Measurements from ENCODE around the gene MIAT. TPM values are rescaled to one million over a fixed set of nuclear protein-coding genes. Genes with fewer than 3 reads are reported as not detected.

MIAT gene
- total and polyA plus RNA-seq, 2 of the 8 experiments (the other 6 are each of a cell fraction or from before 2014, with no cell fraction given): 27.6 to 36.0 TPM

DNA sequence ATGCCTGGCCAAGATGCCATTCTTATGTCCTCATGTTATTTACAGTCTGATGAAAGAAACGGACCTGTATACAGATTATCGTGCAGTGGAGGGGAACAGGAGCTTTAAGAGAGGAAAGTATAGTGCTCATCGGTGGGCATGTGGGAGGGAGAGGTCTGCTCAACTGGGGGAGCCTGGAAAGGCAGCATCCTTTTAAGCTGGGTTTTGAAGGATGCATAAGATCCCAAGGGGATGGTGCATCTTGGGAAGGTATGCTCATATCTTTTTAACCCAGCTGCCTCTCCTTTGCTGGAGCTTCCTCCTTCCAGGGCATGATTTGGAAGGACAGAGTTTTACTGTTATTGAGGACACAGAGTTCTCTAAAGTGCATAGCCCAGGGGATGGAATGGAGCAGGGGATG lies 34.8 kb downstream of the MIAT start:
- H2BK120ac ChIP-seq (replicated peaks; ENCODE audit: low read depth, low read length): no peak overlapping the region
- no peak overlapping the region; the same call in 1 of the 2 replicates for H2BK15ac ChIP-seq (ENCODE audit: low read length)
- no peaks in the 10 kb centered on the region for H3K36me3 ChIP-seq (ENCODE audit: control insufficient read depth in 2 of 4, insufficient read depth in 4 of 4, low read length in 3 of 4)
- H3K14ac ChIP-seq (ENCODE audit: insufficient read length): no peak overlapping the region
- no peak overlapping the region for H3K4me2 ChIP-seq (ENCODE audit: insufficient read depth in 1 of 2, low read depth in 2 of 2, low read length in 2 of 2)
- 0 out of 4 replicates have a peak, but pooled peaks cover 0 to 4% of the 10 kb centered on the region in 2 experiments for H3K9me3 ChIP-seq (ENCODE audit: insufficient read depth in 2 of 2, low read depth in 1 of 2, low read length in 1 of 2)
- no peak overlapping the region for H3K4ac ChIP-seq (replicated peaks; ENCODE audit: insufficient read length, low read depth, low read length)
- no peak overlapping the region for H2AFZ ChIP-seq (ENCODE audit: low read length)
- H4K91ac ChIP-seq (replicated peaks; ENCODE audit: insufficient read length, low read length): no peak overlapping the region
- no peak overlapping the region for H4K5ac ChIP-seq (ENCODE audit: insufficient read length, low read depth, low read length)
- peaks cover 0 to 6% (median 0%) of the 10 kb centered on the region in 4 experiments; a peak in 2 of 7 replicates for H3K27me3 ChIP-seq (replicated peaks in 1 of 4; ENCODE audit: control insufficient read depth in 3 of 4, extremely low read depth in 1 of 4, insufficient read depth in 3 of 4, low read length in 3 of 4)
- H3K27ac ChIP-seq (ENCODE audit: low read depth, low read length): no peak overlapping the region
- DNase-seq (ENCODE audit: low read depth in 1 of 2, low spot score in 2 of 2) (no peak), FAIRE-seq (no peak)
- ChIA-PET CTCF (ENCODE audit: partially characterized antibody) (interaction anchor here (0.9 to 2.2 kb wide), 4 partner anchors 11 to 158 kb away, joined by 3 to 8 read pairs (median 4); no protein-coding TSS in a partner anchor), POLR2A (ENCODE audit: partially characterized antibody) (interaction anchor here (1.5 to 1.7 kb wide), 2 partner anchors 16 to 22 kb away, joined by 3 read pairs; no protein-coding TSS in a partner anchor)
- H3K79me1 ChIP-seq (ENCODE audit: low read depth, low read length): no peaks in the 10 kb centered on the region
- no peak overlapping the region for H2BK20ac ChIP-seq (ENCODE audit: low read length)
- no peak overlapping the region for H2BK5ac ChIP-seq (ENCODE audit: low read depth, low read length)
- no peak overlapping the region for H4K8ac ChIP-seq (ENCODE audit: extremely low read depth, insufficient read depth, low read length)
- no peaks in the 10 kb centered on the region for H4K20me1 ChIP-seq (replicated peaks in 1 of 2; ENCODE audit: control insufficient read depth in 1 of 2, insufficient read depth in 2 of 2, low read length in 2 of 2)
- no peak overlapping the region for H3K18ac ChIP-seq (ENCODE audit: extremely low read depth, low read length)
- no peak overlapping the region for H3K23ac ChIP-seq (ENCODE audit: insufficient read length)
- peaks cover 3 to 13% (median 8%) of the 10 kb centered on the region in 4 experiments; a peak in 6 of 7 replicates for H3K4me1 ChIP-seq (replicated peaks in 1 of 4; ENCODE audit: control insufficient read depth in 3 of 4, insufficient read depth in 4 of 4, low read length in 3 of 4)
- WGBS, 2 experiments (ENCODE audit: extremely low coverage in 1 of 2, insufficient coverage in 1 of 2, insufficient read length in 1 of 2, insufficient replicate concordance in 2 of 2, low coverage in 1 of 2, low lambda C conversion rate in 2 of 2, missing lambda C conversion rate in 1 of 2): 96% methylated on average over 3 of the region's 3 CpGs; no CpG with 5 or more reads in 1 of the 2 experiments
- no peaks in the 10 kb centered on the region for H3K79me2 ChIP-seq (ENCODE audit: control insufficient read depth in 1 of 2, insufficient read depth in 2 of 2, low read length in 2 of 2)
- H3K56ac ChIP-seq (replicated peaks; ENCODE audit: insufficient read length, low read depth, low read length): no peak overlapping the region
- no peak overlapping the region for H3K4me3 ChIP-seq (ENCODE audit: extremely low read depth in 1 of 4, insufficient read depth in 2 of 4, low read depth in 3 of 4, low read length in 4 of 4)
- H3K23me2 ChIP-seq (ENCODE audit: low read depth, low read length): no peaks in the 10 kb centered on the region
- H2BK12ac ChIP-seq (ENCODE audit: low read depth, low read length): no peak overlapping the region
- no peak overlapping the region for H3K9ac ChIP-seq (replicated peaks in 1 of 4; ENCODE audit: extremely low read depth in 1 of 4, low read depth in 3 of 4, low read length in 3 of 4)
- no peak overlapping the region for H2AK5ac ChIP-seq (ENCODE audit: low read depth, low read length)
- no peak for TF ChIP-seq CBX5 (IDR thresholded peaks at IDR 0.05; ENCODE audit: low read depth, low read length)
- no peak for TF ChIP-seq POLR2AphosphoS5 (IDR thresholded peaks at IDR 0.05; ENCODE audit: low read depth, low read length)
- TF ChIP-seq EGR1 (IDR thresholded peaks at IDR 0.05; ENCODE audit: borderline replicate concordance, low read depth, low read length): no peak
- TF ChIP-seq EP300 (IDR thresholded peaks at IDR 0.05; ENCODE audit: borderline replicate concordance in 1 of 2, low read depth in 2 of 2, low read length in 2 of 2): no peak
- TF ChIP-seq, protein P1, sequence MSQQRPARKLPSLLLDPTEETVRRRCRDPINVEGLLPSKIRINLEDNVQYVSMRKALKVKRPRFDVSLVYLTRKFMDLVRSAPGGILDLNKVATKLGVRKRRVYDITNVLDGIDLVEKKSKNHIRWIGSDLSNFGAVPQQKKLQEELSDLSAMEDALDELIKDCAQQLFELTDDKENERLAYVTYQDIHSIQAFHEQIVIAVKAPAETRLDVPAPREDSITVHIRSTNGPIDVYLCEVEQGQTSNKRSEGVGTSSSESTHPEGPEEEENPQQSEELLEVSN (IDR thresholded peaks at IDR 0.05): no peak
- no peak for TF ChIP-seq RBBP5 (IDR thresholded peaks at IDR 0.05; ENCODE audit: borderline replicate concordance, low read depth, low read length)
- TF ChIP-seq MAFK (IDR thresholded peaks at IDR 0.05; ENCODE audit: low read depth, low read length): no peak
- no peak for TF ChIP-seq CREB1 (IDR thresholded peaks at IDR 0.05)
- no peak for TF ChIP-seq KDM4A (IDR thresholded peaks at IDR 0.05; ENCODE audit: low read depth, low read length, severe bottlenecking)
- TF ChIP-seq CTBP2 (IDR thresholded peaks at IDR 0.05; ENCODE audit: borderline replicate concordance, insufficient read depth, insufficient read length, low read length): no peak
- no peak for TF ChIP-seq SAP30 (IDR thresholded peaks at IDR 0.05; ENCODE audit: insufficient read depth, insufficient replicate concordance, low read length)
- no peak for TF ChIP-seq NANOG (IDR thresholded peaks at IDR 0.05; ENCODE audit: insufficient read depth, low read depth, low read length, poor library complexity, severe bottlenecking)
- no peak for TF ChIP-seq JUND (IDR thresholded peaks at IDR 0.05; ENCODE audit: low read length)

Data from H1 (cell line).